Measurements from ENCODE around the gene TCF7L2.

DNA sequence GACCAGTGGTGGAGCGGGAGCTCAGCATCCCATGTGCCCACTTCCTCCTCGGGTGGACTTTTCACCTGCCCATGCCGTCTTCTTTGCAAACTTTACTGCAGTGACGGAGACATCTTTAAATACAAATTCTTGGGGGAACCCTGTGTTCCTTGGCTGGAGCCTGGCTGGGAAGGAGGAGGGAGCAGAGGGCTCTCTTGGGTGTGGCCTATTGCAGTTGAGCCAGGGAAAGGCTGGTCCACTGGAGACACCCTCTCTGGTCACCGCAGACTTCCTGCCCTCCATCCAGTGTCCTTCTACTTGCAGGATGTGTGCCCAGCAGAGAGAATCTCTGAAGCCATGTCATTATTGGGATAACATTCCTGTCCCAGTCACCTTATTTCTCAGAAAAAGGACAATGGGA is 67.3 kb downstream of the TCF7L2 start:
- no peak for TF ChIP-seq POLR2A (IDR thresholded peaks at IDR 0.05)
- TF ChIP-seq, protein P1, sequence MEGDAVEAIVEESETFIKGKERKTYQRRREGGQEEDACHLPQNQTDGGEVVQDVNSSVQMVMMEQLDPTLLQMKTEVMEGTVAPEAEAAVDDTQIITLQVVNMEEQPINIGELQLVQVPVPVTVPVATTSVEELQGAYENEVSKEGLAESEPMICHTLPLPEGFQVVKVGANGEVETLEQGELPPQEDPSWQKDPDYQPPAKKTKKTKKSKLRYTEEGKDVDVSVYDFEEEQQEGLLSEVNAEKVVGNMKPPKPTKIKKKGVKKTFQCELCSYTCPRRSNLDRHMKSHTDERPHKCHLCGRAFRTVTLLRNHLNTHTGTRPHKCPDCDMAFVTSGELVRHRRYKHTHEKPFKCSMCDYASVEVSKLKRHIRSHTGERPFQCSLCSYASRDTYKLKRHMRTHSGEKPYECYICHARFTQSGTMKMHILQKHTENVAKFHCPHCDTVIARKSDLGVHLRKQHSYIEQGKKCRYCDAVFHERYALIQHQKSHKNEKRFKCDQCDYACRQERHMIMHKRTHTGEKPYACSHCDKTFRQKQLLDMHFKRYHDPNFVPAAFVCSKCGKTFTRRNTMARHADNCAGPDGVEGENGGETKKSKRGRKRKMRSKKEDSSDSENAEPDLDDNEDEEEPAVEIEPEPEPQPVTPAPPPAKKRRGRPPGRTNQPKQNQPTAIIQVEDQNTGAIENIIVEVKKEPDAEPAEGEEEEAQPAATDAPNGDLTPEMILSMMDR (IDR thresholded peaks at IDR 0.05) = no peak
